GM10266 (cell line): ENCODE measurements around the gene ADGRE1.

Experiments used
- DNase-seq: peaks from one replicate; pipeline ENCODE4 v3.0.0; 2012; ENCODE audit errors: extremely low spot score
- CTCF ChIP-seq: IDR thresholded peaks from 2 replicates; pipeline ENCODE4 v1.5.1; 2012; ENCODE audit warnings: mild to moderate bottlenecking, low read depth; ENCODE audit not compliant: control insufficient read depth, insufficient read depth; ENCODE audit errors: missing control alignments

Gene ADGRE1

GRCh38 chr19:6988257-6988656 is 100.9 kb downstream of the ADGRE1 start:
- DNase-seq: no peak
- TF ChIP-seq CTCF: no peak
